Neural progenitor cell (in vitro differentiated cells): ENCODE data around the gene STAT4. TPM values are rescaled to one million over a fixed set of nuclear protein-coding genes. Genes with fewer than 3 reads are reported as not detected.

Experiments
- DNase-seq: peaks from one replicate; pipeline ENCODE4 v3.0.0-alpha.2; 2016; ENCODE audit warnings: low spot score
- H2AFZ ChIP-seq: fragments of 200-600 bp; sonication (generic); replicated peaks from 2 replicates; pipeline ENCODE4 v1.6.1; 2016; ENCODE audit warnings: antibody characterized with exemption
- H3F3A ChIP-seq: fragments of 200-600 bp; sonication (generic); 2 replicates; pipeline ENCODE4 v1.6.1; 2016; ENCODE audit warnings: antibody characterized with exemption, low read depth
- H3K27ac ChIP-seq: fragments of 200-600 bp; sonication (generic); 2 replicates; pipeline ENCODE4 v1.5.1; 2016; ENCODE audit warnings: mild to moderate bottlenecking
- H3K27me3 ChIP-seq: fragments of 200-600 bp; sonication (generic); 2 replicates; pipeline ENCODE4 v1.6.1; 2016; ENCODE audit warnings: mild to moderate bottlenecking, moderate library complexity
- H3K36me3 ChIP-seq: fragments of 200-600 bp; sonication (generic); 2 replicates; pipeline ENCODE4 v1.5.1; 2016
- H3K4me1 ChIP-seq: fragments of 200-600 bp; sonication (generic); 2 replicates; pipeline ENCODE4 v1.6.1; 2016; ENCODE audit warnings: mixed run types
- H3K4me2 ChIP-seq: fragments of 200-600 bp; sonication (generic); 2 replicates; pipeline ENCODE4 v1.6.1; 2016
- H3K4me3 ChIP-seq: fragments of 200-600 bp; sonication (generic); 2 replicates; pipeline ENCODE4 v1.5.1; 2016
- H3K79me2 ChIP-seq: fragments of 200-600 bp; sonication (generic); 2 replicates; pipeline ENCODE4 v1.6.1; 2016; ENCODE audit warnings: low read depth
- H3K9ac ChIP-seq: fragments of 200-600 bp; sonication (generic); 2 replicates; pipeline ENCODE4 v1.6.1; 2016
- H3K9me3 ChIP-seq: fragments of 200-600 bp; sonication (generic); 2 replicates; pipeline ENCODE4 v1.5.1; 2016; ENCODE audit warnings: low read depth
- H4K20me1 ChIP-seq: fragments of 200-600 bp; sonication (generic); 2 replicates; pipeline ENCODE4 v1.6.1; 2016; ENCODE audit warnings: low read depth
- H3K27ac Mint-ChIP-seq: 3 replicates; pipeline ENCODE4 v1.8.0; 2021; ENCODE audit warnings: mixed read lengths
- H3K27me3 Mint-ChIP-seq: 2 replicates; pipeline ENCODE4 v1.8.0; 2022; ENCODE audit warnings: low read depth, mild to moderate bottlenecking, inconsistent platforms, moderate library complexity, mixed read lengths; ENCODE audit not compliant: insufficient read depth
- H3K36me3 Mint-ChIP-seq: 3 replicates; pipeline ENCODE4 v1.8.0; 2021; ENCODE audit warnings: mixed read lengths
- H3K4me1 Mint-ChIP-seq: 3 replicates; pipeline ENCODE4 v1.8.0; 2021; ENCODE audit warnings: mixed read lengths
- H3K4me3 Mint-ChIP-seq: 3 replicates; pipeline ENCODE4 v1.8.0; 2021; ENCODE audit warnings: mild to moderate bottlenecking, moderate library complexity, mixed read lengths
- H3K9me3 Mint-ChIP-seq: 3 replicates; pipeline ENCODE4 v1.8.0; 2020; ENCODE audit warnings: mixed read lengths
- CTCF ChIP-seq: fragments of 200-600 bp; sonication (generic); IDR thresholded peaks from 2 replicates; pipeline ENCODE4 v1.5.1; 2017; ENCODE audit warnings: antibody characterized with exemption, mild to moderate bottlenecking
- EZH2 ChIP-seq: fragments of 200-600 bp; sonication (generic); IDR thresholded peaks from 2 replicates; pipeline ENCODE4 v1.6.1; 2017; ENCODE audit warnings: antibody characterized with exemption, mild to moderate bottlenecking, moderate library complexity
- EZH2phosphoT487 ChIP-seq: fragments of 200-600 bp; sonication (generic); IDR thresholded peaks from 2 replicates; pipeline ENCODE4 v1.6.1; 2017; ENCODE audit warnings: antibody characterized with exemption
- total RNA-seq: library from RNA; depleted of rRNA; stranded (reverse); fragments of >200 nt; gene quantifications from 2 replicates; pipeline ENCODE4 v1.2.3, GENCODE V29; 2015; ENCODE audit warnings: low replicate concordance

Gene STAT4
- total RNA-seq, 1 donor from 2014 or later: 0.32 TPM

- no peaks in the 10 kb centered on the region for H3K27me3 Mint-ChIP-seq
Measured at GRCh38 chr2:191078165-191078867, 72.5 kb downstream of the STAT4 start.

GRCh38 chr2:191070276-191070675, 80.5 kb downstream of the STAT4 start:
- DNase-seq: no peak
- no peak overlapping the region for H3K27ac Mint-ChIP-seq
- Histone ChIP-seq H3K9ac (no peak overlapping the region), H3K4me1 (no peaks in the 10 kb centered on the region), H2AFZ (no peak overlapping the region), H3K9me3 (no peaks in the 10 kb centered on the region), H3K79me2 (no peaks in the 10 kb centered on the region), H3K27ac (no peak overlapping the region), H3K4me3 (no peak overlapping the region), H3F3A (no peaks in the 10 kb centered on the region), H3K4me2 (no peak overlapping the region), H3K27me3 (no peaks in the 10 kb centered on the region), H4K20me1 (no peaks in the 10 kb centered on the region), H3K36me3 (no peaks in the 10 kb centered on the region)
- peaks cover 8% of the 10 kb centered on the region for H3K4me1 Mint-ChIP-seq
- H3K4me3 Mint-ChIP-seq: no peak overlapping the region
- H3K27me3 Mint-ChIP-seq: no peaks in the 10 kb centered on the region
- no peak for TF ChIP-seq EZH2
- TF ChIP-seq CTCF: no peak
- no peak for TF ChIP-seq EZH2phosphoT487
- H3K9me3 Mint-ChIP-seq: no peaks in the 10 kb centered on the region
- no peaks in the 10 kb centered on the region for H3K36me3 Mint-ChIP-seq

More at GRCh38 chr2:191078165-191078867, 72.5 kb downstream of the STAT4 start:
- TF ChIP-seq CTCF: no peak
- TF ChIP-seq EZH2: no peak
- TF ChIP-seq EZH2phosphoT487: no peak
- Histone ChIP-seq H3K27me3 (no peaks in the 10 kb centered on the region), H3F3A (no peaks in the 10 kb centered on the region), H4K20me1 (no peaks in the 10 kb centered on the region), H3K9me3 (no peaks in the 10 kb centered on the region), H2AFZ (no peak overlapping the region), H3K36me3 (no peaks in the 10 kb centered on the region), H3K4me3 (no peak overlapping the region), H3K9ac (no peak overlapping the region), H3K4me1 (no peaks in the 10 kb centered on the region), H3K27ac (no peak overlapping the region), H3K4me2 (no peak overlapping the region), H3K79me2 (no peaks in the 10 kb centered on the region)
- H3K4me3 Mint-ChIP-seq: no peak overlapping the region
- no peak for DNase-seq
- H3K27ac Mint-ChIP-seq: no peak overlapping the region
- H3K9me3 Mint-ChIP-seq: no peaks in the 10 kb centered on the region
- no peaks in the 10 kb centered on the region for H3K4me1 Mint-ChIP-seq
- no peaks in the 10 kb centered on the region for H3K36me3 Mint-ChIP-seq

- Histone ChIP-seq H3K27me3 (no peaks in the 10 kb centered on the region), H3F3A (no peaks in the 10 kb centered on the region), H3K27ac (no peak overlapping the region), H3K9ac (no peak overlapping the region), H3K4me2 (no peak overlapping the region), H3K9me3 (no peaks in the 10 kb centered on the region), H2AFZ (no peak overlapping the region), H3K79me2 (no peaks in the 10 kb centered on the region), H3K4me3 (no peak overlapping the region), H3K36me3 (no peaks in the 10 kb centered on the region), H3K4me1 (no peaks in the 10 kb centered on the region), H4K20me1 (no peaks in the 10 kb centered on the region)
- Mint-ChIP-seq H3K4me3 (no peak overlapping the region), H3K27me3 (no peaks in the 10 kb centered on the region), H3K27ac (no peak overlapping the region), H3K9me3 (no peaks in the 10 kb centered on the region), H3K4me1 (peaks cover 8% of the 10 kb centered on the region), H3K36me3 (no peaks in the 10 kb centered on the region)
- DNase-seq: no peak
- TF ChIP-seq EZH2phosphoT487: no peak
- TF ChIP-seq CTCF: no peak
- no peak for TF ChIP-seq EZH2
Measured at GRCh38 chr2:191069606-191070005, 81.2 kb downstream of the STAT4 start.
